Ectodermal cell (in vitro differentiated cells): ENCODE results near the gene LAPTM5. TPM values are rescaled to one million over a fixed set of nuclear protein-coding genes. Genes with fewer than 3 reads are reported as not detected.

Experiments
- H3K27ac ChIP-seq: 2 replicates; pipeline ENCODE4 v1.7.0; 2013; ENCODE audit warnings: mild to moderate bottlenecking, low read depth, low read length; ENCODE audit not compliant: insufficient read depth, poor library complexity, severe bottlenecking
- H3K27me3 ChIP-seq: 2 replicates; pipeline ENCODE4 v1.7.0; 2013; ENCODE audit warnings: mild to moderate bottlenecking, low read length; ENCODE audit not compliant: insufficient read depth, control insufficient read depth, poor library complexity, severe bottlenecking
- H3K36me3 ChIP-seq: one replicate; pipeline ENCODE4 v1.7.0; 2013; ENCODE audit warnings: low read length; ENCODE audit not compliant: control insufficient read depth, insufficient read depth
- H3K4me1 ChIP-seq: one replicate; pipeline ENCODE4 v1.7.0; 2013; ENCODE audit warnings: low read length; ENCODE audit not compliant: control insufficient read depth, insufficient read depth
- H3K4me3 ChIP-seq: 2 replicates; pipeline ENCODE4 v1.7.0; 2013; ENCODE audit warnings: low read depth, low read length, control low read depth; ENCODE audit not compliant: insufficient read depth
- H3K9me3 ChIP-seq: 2 replicates; pipeline ENCODE4 v1.7.0; 2013; ENCODE audit warnings: mild to moderate bottlenecking, low read length, moderate library complexity; ENCODE audit not compliant: control insufficient read depth
- WGBS, 2 experiments: methylation state at CpG; one replicate each; pipeline ENCODE4 v1.1.7; 2013; ENCODE audit warnings: missing lambda C conversion rate in 2 of 2; 5-methylcytosine and 5-hydroxymethylcytosine counted together
- polyA plus RNA-seq, 4 experiments: library from polyadenylated mRNA; stranded (reverse); fragments of 50-300 nt; gene quantifications; one replicate each; pipeline ENCODE4 v1.2.3, GENCODE V29; 2013

Gene LAPTM5
- not detected for polyA plus RNA-seq (2013, experiment 1 of 4)
- 0.25 TPM for polyA plus RNA-seq (2013, experiment 2 of 4)
- polyA plus RNA-seq (2013, experiment 3 of 4) = 0.11 TPM
- polyA plus RNA-seq (2013, experiment 4 of 4) = 0.24 TPM

- H3K36me3 ChIP-seq = no peaks in the 10 kb centered on the region
- no peaks in the 10 kb centered on the region for H3K27me3 ChIP-seq
- peaks cover 15% of the 10 kb centered on the region for H3K4me1 ChIP-seq
- no peaks in the 10 kb centered on the region for H3K9me3 ChIP-seq
- H3K4me3 ChIP-seq = no peak within 1 kb of the TSS
- H3K27ac ChIP-seq = no peak within 1 kb of the TSS
- WGBS, 2 experiments = 89% methylated on average over 21 of the region's 21 CpGs
Measured at GRCh38 chr1:30757352-30758120, at the start of gene LAPTM5. Gene LAPTM5 (minus strand): TSS chr1:30757774. CDS start chr1:30757745, 29 bp downstream.

GRCh38 chr1:30806381-30807317 is 49.1 kb upstream of the LAPTM5 start:
- H3K27me3 ChIP-seq = no peaks in the 10 kb centered on the region
- no peaks in the 10 kb centered on the region for H3K9me3 ChIP-seq
- no peaks in the 10 kb centered on the region for H3K36me3 ChIP-seq
- 92% methylated on average over 24 of the region's 24 CpGs for WGBS, 2 experiments
- H3K27ac ChIP-seq = no peak overlapping the region
- peaks cover 41% of the 10 kb centered on the region for H3K4me1 ChIP-seq
- no peak overlapping the region for H3K4me3 ChIP-seq

- H3K4me1 ChIP-seq = peaks cover 40% of the 10 kb centered on the region
- H3K27ac ChIP-seq = no peak overlapping the region
- H3K4me3 ChIP-seq = no peak overlapping the region
- no peaks in the 10 kb centered on the region for H3K36me3 ChIP-seq
- 56 to 65% methylated on average over 11 of the region's 11 CpGs for WGBS, 2 experiments
- no peaks in the 10 kb centered on the region for H3K27me3 ChIP-seq
- H3K9me3 ChIP-seq = no peaks in the 10 kb centered on the region
Measured at GRCh38 chr1:30805304-30806003, 47.9 kb upstream of the LAPTM5 start.

- H3K9me3 ChIP-seq = no peaks in the 10 kb centered on the region
- no peaks in the 10 kb centered on the region for H3K27me3 ChIP-seq
- H3K36me3 ChIP-seq = no peaks in the 10 kb centered on the region
- H3K4me1 ChIP-seq = peaks cover 34% of the 10 kb centered on the region
- H3K4me3 ChIP-seq = no peak overlapping the region
- H3K27ac ChIP-seq = no peak overlapping the region
- WGBS, 2 experiments = 36 to 38% methylated on average over 5 of the region's 5 CpGs
Measured at GRCh38 chr1:30804822-30805221, 47.2 kb upstream of the LAPTM5 start.

GRCh38 chr1:30804352-30804751 is 46.8 kb upstream of the LAPTM5 start:
- Histone ChIP-seq H3K36me3 (no peaks in the 10 kb centered on the region), H3K4me3 (no peak overlapping the region), H3K9me3 (no peaks in the 10 kb centered on the region), H3K27ac (no peak overlapping the region), H3K27me3 (no peaks in the 10 kb centered on the region), H3K4me1 (peaks cover 30% of the 10 kb centered on the region)
- 43 to 44% methylated on average over 7 of the region's 7 CpGs for WGBS, 2 experiments

- Histone ChIP-seq H3K27ac (no peak overlapping the region), H3K9me3 (no peaks in the 10 kb centered on the region), H3K36me3 (no peaks in the 10 kb centered on the region), H3K27me3 (no peaks in the 10 kb centered on the region), H3K4me1 (peaks cover 28% of the 10 kb centered on the region), H3K4me3 (no peak overlapping the region)
- 59 to 62% methylated on average over 6 of the region's 6 CpGs for WGBS, 2 experiments
Measured at GRCh38 chr1:30803562-30803961, 46.0 kb upstream of the LAPTM5 start.

- 4 to 6% methylated on average over 19 of the region's 19 CpGs for WGBS, 2 experiments
- Histone ChIP-seq H3K4me3 (no peak overlapping the region), H3K27me3 (no peaks in the 10 kb centered on the region), H3K4me1 (peaks cover 17% of the 10 kb centered on the region), H3K9me3 (no peaks in the 10 kb centered on the region), H3K27ac (no peak overlapping the region), H3K36me3 (no peaks in the 10 kb centered on the region)
Measured at GRCh38 chr1:30801771-30802198, 44.2 kb upstream of the LAPTM5 start.

GRCh38 chr1:30799233-30799511 is 41.6 kb upstream of the LAPTM5 start:
- H3K27ac ChIP-seq = no peak overlapping the region
- peaks cover 5% of the 10 kb centered on the region for H3K4me1 ChIP-seq
- H3K36me3 ChIP-seq = no peaks in the 10 kb centered on the region
- H3K4me3 ChIP-seq = no peak overlapping the region
- no peaks in the 10 kb centered on the region for H3K9me3 ChIP-seq
- H3K27me3 ChIP-seq = no peaks in the 10 kb centered on the region

- H3K9me3 ChIP-seq = no peaks in the 10 kb centered on the region
- no peaks in the 10 kb centered on the region for H3K27me3 ChIP-seq
- no peaks in the 10 kb centered on the region for H3K36me3 ChIP-seq
Measured at GRCh38 chr1:30798389-30799232, 41.0 kb upstream of the LAPTM5 start.

More at GRCh38 chr1:30798389-30799232, 41.0 kb upstream of the LAPTM5 start:
- Histone ChIP-seq H3K4me3 (no peak overlapping the region), H3K4me1 (peaks cover 7% of the 10 kb centered on the region), H3K27ac (no peak overlapping the region)
- WGBS, 2 experiments = 91 to 93% methylated on average over 9 of the region's 9 CpGs
